Trophoblast cell (in vitro differentiated cells and primary cell): ENCODE measurements around the gene ERG.

Source experiments
- DNase-seq, 2 donors: peaks; one replicate each; pipeline ENCODE4 v3.0.0-alpha.2; 2016
- H2AFZ ChIP-seq: 2 replicates; pipeline ENCODE4 v1.6.1; 2013; ENCODE audit warnings: low read length, moderate library complexity, mild to moderate bottlenecking; ENCODE audit not compliant: insufficient read depth, poor library complexity
- H2AK5ac ChIP-seq: 2 replicates; pipeline ENCODE4 v1.6.1; 2013; ENCODE audit warnings: mild to moderate bottlenecking, low read length
- H2BK120ac ChIP-seq: 2 replicates; pipeline ENCODE4 v1.6.1; 2013; ENCODE audit warnings: low read length, mild to moderate bottlenecking, moderate library complexity; ENCODE audit not compliant: insufficient read depth, poor library complexity
- H2BK12ac ChIP-seq: 2 replicates; pipeline ENCODE4 v1.6.1; 2013; ENCODE audit warnings: mild to moderate bottlenecking, low read length, moderate library complexity
- H2BK5ac ChIP-seq: 2 replicates; pipeline ENCODE4 v1.6.1; 2013; ENCODE audit warnings: low read length, low read depth, moderate library complexity, mild to moderate bottlenecking; ENCODE audit not compliant: poor library complexity
- H3K14ac ChIP-seq: 2 replicates; pipeline ENCODE4 v1.6.1; 2013; ENCODE audit warnings: mild to moderate bottlenecking, low read length
- H3K18ac ChIP-seq: 2 replicates; pipeline ENCODE4 v1.6.1; 2013; ENCODE audit warnings: mild to moderate bottlenecking, low read length
- H3K23ac ChIP-seq: 2 replicates; pipeline ENCODE4 v1.6.1; 2013; ENCODE audit warnings: low read length
- H3K27ac ChIP-seq: 2 replicates; pipeline ENCODE4 v1.5.1; 2013; ENCODE audit warnings: low read depth, mild to moderate bottlenecking, inconsistent platforms, low read length, moderate library complexity
- H3K27me3 ChIP-seq: 2 replicates; pipeline ENCODE4 v1.6.1; 2013; ENCODE audit warnings: inconsistent platforms, mild to moderate bottlenecking, low read length, moderate library complexity; ENCODE audit not compliant: insufficient read depth
- H3K36me3 ChIP-seq, 2 experiments: 1 replicate in 1 of 2; 2 replicates in 1 of 2; pipeline ENCODE4 v1.6.1; 2013; ENCODE audit warnings: low read length in 2 of 2, mild to moderate bottlenecking in 2 of 2, moderate library complexity in 1 of 2; ENCODE audit not compliant: insufficient read depth in 2 of 2, control insufficient read depth in 1 of 2
- H3K4ac ChIP-seq: 2 replicates; pipeline ENCODE4 v1.6.1; 2013; ENCODE audit warnings: low read depth, mild to moderate bottlenecking, low read length, moderate library complexity
- H3K4me1 ChIP-seq, 2 experiments: 1 replicate in 1 of 2; 2 replicates in 1 of 2; pipeline ENCODE4 v1.6.1; 2013; ENCODE audit warnings: low read length in 2 of 2, mild to moderate bottlenecking in 2 of 2, moderate library complexity in 1 of 2; ENCODE audit not compliant: insufficient read depth in 2 of 2, control insufficient read depth in 1 of 2
- H3K4me2 ChIP-seq: 2 replicates; pipeline ENCODE4 v1.6.1; 2013; ENCODE audit warnings: inconsistent platforms, mild to moderate bottlenecking, low read length, moderate library complexity
- H3K4me3 ChIP-seq: 2 replicates; pipeline ENCODE4 v1.5.1; 2013; ENCODE audit warnings: mild to moderate bottlenecking, low read depth, low read length, inconsistent platforms
- H3K79me1 ChIP-seq: one replicate; pipeline ENCODE4 v1.6.1; 2013; ENCODE audit warnings: low read length
- H3K79me2 ChIP-seq: 2 replicates; pipeline ENCODE4 v1.6.1; 2013; ENCODE audit warnings: low read length, mild to moderate bottlenecking; ENCODE audit not compliant: control insufficient read depth, insufficient read depth, poor library complexity
- H3K9ac ChIP-seq: 2 replicates; pipeline ENCODE4 v1.6.1; 2013; ENCODE audit warnings: mild to moderate bottlenecking, low read length
- H3K9me3 ChIP-seq: 2 replicates; pipeline ENCODE4 v1.6.1; 2013; ENCODE audit warnings: low read depth, mild to moderate bottlenecking, control low read depth, inconsistent platforms, low read length; ENCODE audit not compliant: insufficient read depth
- H4K12ac ChIP-seq: 2 replicates; pipeline ENCODE4 v1.6.1; 2013; ENCODE audit warnings: low read depth, mild to moderate bottlenecking, low read length, moderate library complexity
- H4K8ac ChIP-seq: 2 replicates; pipeline ENCODE4 v1.6.1; 2013; ENCODE audit warnings: low read depth, mild to moderate bottlenecking, low read length, moderate library complexity
- H4K91ac ChIP-seq: one replicate; pipeline ENCODE4 v1.6.1; 2013; ENCODE audit warnings: low read depth, mild to moderate bottlenecking, low read length, moderate library complexity
- WGBS: extraction: QIAGEN DNeasy Blood & Tissue Kit; methylation state at CpG from one replicate; pipeline ENCODE4 v1.1.7; 2013; ENCODE audit warnings: missing lambda C conversion rate; ENCODE audit not compliant: insufficient read length, insufficient coverage; ENCODE audit errors: extremely low coverage; 5-methylcytosine and 5-hydroxymethylcytosine counted together

The ERG gene

GRCh38 chr21:38455403-38455802 is 42.9 kb downstream of the ERG start:
- H2AK5ac ChIP-seq: no peak overlapping the region
- no peaks in the 10 kb centered on the region for H3K36me3 ChIP-seq
- no peak overlapping the region for H3K18ac ChIP-seq
- no peak overlapping the region for H3K4me3 ChIP-seq
- no peak overlapping the region for H3K4ac ChIP-seq
- no peak overlapping the region for H2BK12ac ChIP-seq
- H3K14ac ChIP-seq: no peak overlapping the region
- no peaks in the 10 kb centered on the region for H3K79me1 ChIP-seq
- no peaks in the 10 kb centered on the region for H3K79me2 ChIP-seq
- no peak for DNase-seq
- no peak overlapping the region for H3K9ac ChIP-seq
- no peaks in the 10 kb centered on the region for H3K4me1 ChIP-seq
- WGBS: no CpG with 5 or more reads among the region's 4 CpGs
- no peak overlapping the region for H2BK5ac ChIP-seq
- H4K12ac ChIP-seq: no peak overlapping the region
- H3K4me2 ChIP-seq: no peak overlapping the region
- H4K91ac ChIP-seq: no peak overlapping the region
- H3K9me3 ChIP-seq: peaks cover 1% of the 10 kb centered on the region
- no peak overlapping the region for H3K27ac ChIP-seq
- H3K27me3 ChIP-seq: no peaks in the 10 kb centered on the region
- no peak overlapping the region for H2BK120ac ChIP-seq
- no peak overlapping the region for H2AFZ ChIP-seq
- H4K8ac ChIP-seq: no peak overlapping the region
- H3K23ac ChIP-seq: no peak overlapping the region

- Histone ChIP-seq H3K4me1 (no peaks in the 10 kb centered on the region), H2AK5ac (no peak overlapping the region), H3K36me3 (no peaks in the 10 kb centered on the region), H4K8ac (no peak overlapping the region), H3K4ac (no peak overlapping the region), H3K27ac (no peak overlapping the region), H3K14ac (no peak overlapping the region), H3K4me2 (no peak overlapping the region), H3K79me1 (no peaks in the 10 kb centered on the region), H2BK12ac (no peak overlapping the region), H3K79me2 (no peaks in the 10 kb centered on the region), H3K23ac (no peak overlapping the region), H2BK120ac (no peak overlapping the region), H4K91ac (no peak overlapping the region), H3K18ac (no peak overlapping the region), H3K27me3 (no peaks in the 10 kb centered on the region), H2BK5ac (no peak overlapping the region), H4K12ac (no peak overlapping the region), H2AFZ (no peak overlapping the region), H3K9ac (no peak overlapping the region), H3K9me3 (peaks cover 1% of the 10 kb centered on the region), H3K4me3 (no peak overlapping the region)
- no CpG with 5 or more reads among the region's 2 CpGs for WGBS
- DNase-seq: no peak
Measured at GRCh38 chr21:38454702-38455101, 43.6 kb downstream of the ERG start.

- no peaks in the 10 kb centered on the region for H3K4me1 ChIP-seq
- H3K9me3 ChIP-seq: peaks cover 1% of the 10 kb centered on the region
- no peak overlapping the region for H4K91ac ChIP-seq
- no peaks in the 10 kb centered on the region for H3K36me3 ChIP-seq
- no peak for DNase-seq
- peak overlapping the region; percentile 13 for H3K23ac ChIP-seq
- H3K4me2 ChIP-seq: no peak overlapping the region
- no peaks in the 10 kb centered on the region for H3K79me2 ChIP-seq
- no peak overlapping the region for H2AFZ ChIP-seq
- H3K27ac ChIP-seq: no peak overlapping the region
- no peak overlapping the region for H4K12ac ChIP-seq
- H2BK120ac ChIP-seq: no peak overlapping the region
- H3K4ac ChIP-seq: no peak overlapping the region
- no peaks in the 10 kb centered on the region for H3K27me3 ChIP-seq
- H4K8ac ChIP-seq: no peak overlapping the region
- no peak overlapping the region for H3K18ac ChIP-seq
- no peak overlapping the region for H2BK5ac ChIP-seq
- no CpG with 5 or more reads among the region's 3 CpGs for WGBS
- no peak overlapping the region for H3K9ac ChIP-seq
- H3K14ac ChIP-seq: no peak overlapping the region
- no peaks in the 10 kb centered on the region for H3K79me1 ChIP-seq
- no peak overlapping the region for H2BK12ac ChIP-seq
- no peak overlapping the region for H3K4me3 ChIP-seq
- no peak overlapping the region for H2AK5ac ChIP-seq
Measured at GRCh38 chr21:38454161-38454560, 44.1 kb downstream of the ERG start.

- no peak overlapping the region for H3K4me2 ChIP-seq
- no peak overlapping the region for H3K14ac ChIP-seq
- no peak overlapping the region for H3K27ac ChIP-seq
- no peak overlapping the region for H3K23ac ChIP-seq
- WGBS: no CpG with 5 or more reads among the region's 5 CpGs
- no peaks in the 10 kb centered on the region for H3K36me3 ChIP-seq
- no peak overlapping the region for H4K8ac ChIP-seq
- H3K18ac ChIP-seq: no peak overlapping the region
- no peak for DNase-seq
- no peaks in the 10 kb centered on the region for H3K79me2 ChIP-seq
- H3K9me3 ChIP-seq: no peaks in the 10 kb centered on the region
- H3K79me1 ChIP-seq: no peaks in the 10 kb centered on the region
- no peak overlapping the region for H2AFZ ChIP-seq
- H3K9ac ChIP-seq: no peak overlapping the region
- no peak overlapping the region for H4K91ac ChIP-seq
- H3K4me1 ChIP-seq: no peaks in the 10 kb centered on the region
- H2BK5ac ChIP-seq: no peak overlapping the region
- H2BK12ac ChIP-seq: no peak overlapping the region
- H3K27me3 ChIP-seq: no peaks in the 10 kb centered on the region
- no peak overlapping the region for H3K4me3 ChIP-seq
- no peak overlapping the region for H2BK120ac ChIP-seq
- H2AK5ac ChIP-seq: no peak overlapping the region
- no peak overlapping the region for H4K12ac ChIP-seq
- H3K4ac ChIP-seq: no peak overlapping the region
Measured at GRCh38 chr21:38448671-38449385, 49.4 kb downstream of the ERG start.
